SK-N-MC (cell line): ENCODE data around the gene MLPH.

Source experiments
- EZH2 ChIP-seq: fragments of 200-600 bp; sonication (generic); IDR thresholded peaks from one replicate; pipeline ENCODE4 v1.6.1; 2017; ENCODE audit warnings: antibody characterized with exemption
- POLR2AphosphoS5 ChIP-seq: IDR thresholded peaks from 2 replicates; pipeline ENCODE4 v1.6.1; 2012; ENCODE audit warnings: mild to moderate bottlenecking, low read depth, low read length, borderline replicate concordance

DNA sequence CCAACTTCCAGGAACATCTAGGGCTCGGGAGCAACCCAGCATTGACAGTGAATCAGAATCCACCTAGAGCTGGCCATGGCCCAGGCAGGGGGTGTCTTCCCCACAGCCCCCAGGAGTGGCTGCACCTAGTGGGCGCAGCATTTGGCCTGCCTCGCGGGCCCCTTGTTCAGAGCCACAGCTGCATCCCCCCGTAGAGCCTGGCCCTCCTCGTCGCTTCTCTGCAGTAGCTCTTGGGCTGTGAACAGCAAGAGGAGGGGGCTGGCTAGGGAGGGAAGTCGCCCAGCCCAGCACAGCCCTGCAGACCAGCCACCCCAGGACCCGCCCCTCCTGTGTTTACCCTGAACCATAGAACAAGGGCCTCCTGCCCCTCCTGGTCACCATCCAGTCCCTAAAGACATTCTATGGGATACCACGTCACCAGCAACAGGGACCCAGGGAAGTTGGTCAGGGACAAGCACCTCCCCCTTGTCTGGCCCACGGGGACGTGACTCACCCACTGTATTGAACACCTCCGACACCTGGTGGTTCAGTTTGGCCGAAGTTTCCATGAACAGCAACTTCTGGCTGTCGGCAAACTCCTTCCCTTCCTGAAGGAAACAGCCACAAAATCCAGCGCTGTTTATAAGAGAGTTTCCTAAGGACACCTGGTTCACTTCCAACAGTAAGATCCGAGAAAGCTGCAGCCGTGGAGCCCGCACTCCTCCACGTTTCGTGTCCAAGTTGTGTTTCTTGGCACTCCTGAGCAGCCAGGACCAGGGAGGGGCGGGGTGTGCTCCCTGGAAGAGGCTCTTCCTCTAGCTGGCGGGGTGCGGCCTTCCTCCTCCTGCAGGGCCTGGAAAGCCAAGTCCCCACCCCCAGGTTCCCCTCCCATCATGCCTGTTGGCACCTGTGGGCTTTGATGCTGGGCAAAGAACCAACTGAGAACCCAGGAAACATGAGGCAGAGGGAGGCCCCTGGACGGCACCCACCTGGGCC, 88.1 kb downstream of the MLPH start:
- TF ChIP-seq EZH2 (no peak), POLR2AphosphoS5 (no peak)
